Measurements from ENCODE around the gene HOXB9.

Gene HOXB9

DNA sequence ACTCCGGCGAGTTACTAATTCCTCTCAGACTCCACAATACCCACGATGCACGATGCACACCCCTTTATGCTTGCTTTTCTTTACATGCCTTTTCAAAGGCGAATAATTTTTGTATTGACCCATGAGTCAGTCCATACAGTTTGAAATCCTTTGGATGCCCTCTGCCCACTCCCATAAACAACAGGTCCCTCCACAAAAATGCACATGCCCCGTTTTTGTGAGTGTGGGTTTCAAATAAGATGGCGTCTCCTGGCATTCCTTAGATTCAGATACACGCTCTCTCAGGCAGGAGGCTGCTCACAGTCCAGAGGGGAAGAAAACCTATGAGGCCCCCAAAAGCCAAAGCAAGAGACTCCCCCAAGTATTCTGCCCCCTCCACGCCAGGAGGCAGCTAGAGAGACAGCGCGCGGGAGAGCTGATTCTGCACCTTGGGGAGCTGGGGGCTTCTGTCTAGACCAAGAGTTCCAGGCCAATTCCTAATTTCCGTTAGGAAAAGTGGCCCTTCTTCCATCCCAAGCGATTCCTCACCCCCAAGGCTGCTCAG, 19.6 kb upstream of the HOXB9 start:
- 20 to 33% methylated on average over 10 to 12 of the region's 14 CpGs for WGBS, 2 experiments (ENCODE audit: insufficient coverage in 2 of 2)
- Histone ChIP-seq H3K9me3 (ENCODE audit: control insufficient read depth, low read length) (no peaks in the 10 kb centered on the region), H3K4me1 (ENCODE audit: control insufficient read depth, insufficient read depth, low read length, poor library complexity, severe bottlenecking) (peaks cover 21% of the 10 kb centered on the region), H3K36me3 (ENCODE audit: control insufficient read depth, insufficient read depth, low read length) (no peaks in the 10 kb centered on the region), H3K27ac (ENCODE audit: low read depth, low read length, severe bottlenecking) (no peak overlapping the region), H3K4me3 (ENCODE audit: extremely low read depth, insufficient read depth, low read length, poor library complexity, severe bottlenecking) (peak overlapping the region; percentile 44)

DNA sequence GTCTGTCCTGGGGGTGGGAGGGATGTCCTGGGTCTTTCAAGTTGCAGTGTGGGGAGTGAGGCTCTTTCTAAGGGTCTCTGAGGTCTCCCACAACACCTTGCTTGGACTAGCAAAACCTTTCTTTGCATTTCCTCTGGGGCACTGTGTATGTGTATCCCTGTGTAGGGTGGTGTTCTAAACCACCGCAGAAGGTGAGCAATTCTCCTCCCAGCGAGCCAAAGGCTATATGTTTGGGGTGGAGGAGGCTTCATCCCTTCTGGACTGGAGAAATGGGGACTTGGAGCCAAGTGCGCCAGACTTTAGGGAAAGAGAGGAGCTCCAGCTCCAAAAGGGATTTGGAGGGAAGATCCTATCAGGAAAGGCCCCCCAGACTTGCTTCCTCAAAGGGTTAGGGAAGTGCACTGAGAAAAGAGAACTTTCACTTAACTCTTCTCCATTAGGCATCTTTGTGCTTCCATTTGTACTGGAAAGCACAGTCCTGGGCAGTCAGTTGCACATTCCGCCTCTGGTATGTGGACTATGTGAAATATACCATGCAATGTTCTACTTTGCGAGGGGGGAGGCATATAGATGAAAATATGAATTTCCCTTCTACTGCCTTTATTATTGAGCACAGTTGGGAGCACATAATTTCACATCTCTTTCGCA, 18.9 kb upstream of the HOXB9 start:
- WGBS, 2 experiments (ENCODE audit: insufficient coverage in 2 of 2), result 29 to 46% methylated on average over 2 to 5 of the region's 6 CpGs
- Histone ChIP-seq H3K9me3 (ENCODE audit: control insufficient read depth, low read length) (no peaks in the 10 kb centered on the region), H3K27ac (ENCODE audit: low read depth, low read length, severe bottlenecking) (no peak overlapping the region), H3K4me3 (ENCODE audit: extremely low read depth, insufficient read depth, low read length, poor library complexity, severe bottlenecking) (peak overlapping the region; percentile 44), H3K4me1 (ENCODE audit: control insufficient read depth, insufficient read depth, low read length, poor library complexity, severe bottlenecking) (peaks cover 21% of the 10 kb centered on the region), H3K36me3 (ENCODE audit: control insufficient read depth, insufficient read depth, low read length) (no peaks in the 10 kb centered on the region)

DNA sequence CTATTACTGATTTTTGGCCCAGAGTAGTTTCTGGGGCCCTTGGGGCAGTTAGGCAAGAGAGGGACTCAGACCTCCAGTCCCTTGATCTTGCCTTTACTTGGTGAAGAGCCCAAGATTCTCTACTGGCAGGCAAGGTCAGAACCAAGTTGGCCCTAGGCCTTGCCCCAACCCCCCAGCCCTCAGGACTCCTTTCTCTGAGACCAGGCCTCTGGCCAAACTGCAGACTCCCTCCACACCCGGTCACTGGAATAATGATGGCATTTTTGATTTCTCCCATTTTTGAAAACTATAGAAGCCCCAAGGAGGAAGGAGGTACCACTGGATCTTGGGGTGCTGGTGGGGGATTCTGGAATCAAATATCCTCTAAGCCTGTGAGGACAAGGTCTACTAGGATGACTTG, 18.0 kb upstream of the HOXB9 start:
- Histone ChIP-seq H3K4me1 (ENCODE audit: control insufficient read depth, insufficient read depth, low read length, poor library complexity, severe bottlenecking) (peaks cover 22% of the 10 kb centered on the region), H3K4me3 (ENCODE audit: extremely low read depth, insufficient read depth, low read length, poor library complexity, severe bottlenecking) (peak overlapping the region; percentile 44), H3K27ac (ENCODE audit: low read depth, low read length, severe bottlenecking) (no peak overlapping the region), H3K36me3 (ENCODE audit: control insufficient read depth, insufficient read depth, low read length) (no peaks in the 10 kb centered on the region), H3K9me3 (ENCODE audit: control insufficient read depth, low read length) (no peaks in the 10 kb centered on the region)
- WGBS, 2 experiments (ENCODE audit: insufficient coverage in 2 of 2), result no CpG with 5 or more reads among the region's 1 CpG

DNA sequence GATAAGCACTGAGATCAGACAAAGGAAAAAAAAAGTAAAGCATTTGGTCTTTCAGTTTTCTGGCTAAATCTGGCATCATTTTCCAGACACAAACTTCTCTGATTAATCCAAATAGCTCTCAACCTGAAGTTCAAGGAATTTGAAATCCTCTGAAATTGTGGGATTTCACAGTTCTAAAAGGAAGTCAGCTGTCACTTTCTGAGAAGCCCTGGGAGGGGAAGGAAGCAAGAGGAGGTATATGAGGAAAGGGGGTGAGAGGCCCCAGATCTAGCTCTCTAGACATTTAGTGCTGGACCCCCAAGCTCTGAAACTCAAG, 17.5 kb upstream of the HOXB9 start:
- no peaks in the 10 kb centered on the region for H3K9me3 ChIP-seq (ENCODE audit: control insufficient read depth, low read length)
- no peaks in the 10 kb centered on the region for H3K36me3 ChIP-seq (ENCODE audit: control insufficient read depth, insufficient read depth, low read length)
- no peak overlapping the region for H3K4me3 ChIP-seq (ENCODE audit: extremely low read depth, insufficient read depth, low read length, poor library complexity, severe bottlenecking)
- H3K4me1 ChIP-seq (ENCODE audit: control insufficient read depth, insufficient read depth, low read length, poor library complexity, severe bottlenecking), result peaks cover 27% of the 10 kb centered on the region
- H3K27ac ChIP-seq (ENCODE audit: low read depth, low read length, severe bottlenecking), result no peak overlapping the region

DNA sequence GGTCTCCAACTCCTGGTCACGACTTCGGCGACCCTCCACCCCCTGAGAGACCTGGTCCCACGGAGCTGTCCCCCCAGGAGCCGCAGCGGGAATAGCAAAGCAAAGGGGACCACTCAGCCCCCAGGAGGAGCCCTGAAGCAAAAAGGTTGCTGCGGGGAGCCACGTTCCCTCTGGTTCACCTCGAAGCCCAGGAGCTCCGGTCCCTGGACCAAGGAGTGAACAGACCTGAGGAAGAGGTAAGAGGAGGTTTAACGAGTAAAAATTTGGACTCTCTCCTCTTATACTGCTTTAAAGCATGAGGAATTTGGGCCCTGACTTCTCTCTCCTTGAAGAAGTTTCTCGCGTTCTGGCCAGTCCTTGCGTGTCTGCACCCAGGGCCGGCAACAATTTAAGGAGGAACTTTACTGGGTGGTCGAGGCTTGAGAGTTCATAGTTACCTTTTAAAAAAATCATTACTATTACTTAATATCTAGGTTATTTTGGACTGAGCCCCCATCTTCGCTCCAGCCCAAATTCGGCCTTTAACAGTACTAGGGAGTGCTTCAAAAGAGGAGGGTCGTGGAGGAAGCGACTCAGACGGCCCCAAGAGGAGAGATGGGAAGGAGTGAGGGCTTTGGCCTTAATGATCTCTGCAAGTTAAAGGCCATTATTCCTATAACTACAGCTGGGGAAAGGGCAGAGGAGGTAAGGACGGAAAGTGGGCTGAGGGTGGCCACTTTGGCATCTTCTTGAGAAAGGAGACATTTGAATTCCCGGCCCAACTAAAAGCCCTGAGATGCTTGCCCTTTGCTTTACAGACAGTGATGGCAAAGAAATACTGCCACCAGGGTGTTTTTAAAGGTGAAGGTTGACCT, 16.9 kb upstream of the HOXB9 start:
- no peak overlapping the region for H3K27ac ChIP-seq (ENCODE audit: low read depth, low read length, severe bottlenecking)
- H3K9me3 ChIP-seq (ENCODE audit: control insufficient read depth, low read length), result no peaks in the 10 kb centered on the region
- peaks cover 33% of the 10 kb centered on the region for H3K4me1 ChIP-seq (ENCODE audit: control insufficient read depth, insufficient read depth, low read length, poor library complexity, severe bottlenecking)
- H3K4me3 ChIP-seq (ENCODE audit: extremely low read depth, insufficient read depth, low read length, poor library complexity, severe bottlenecking), result peak overlapping the region; percentile 16
- H3K36me3 ChIP-seq (ENCODE audit: control insufficient read depth, insufficient read depth, low read length), result no peaks in the 10 kb centered on the region
- 21 to 23% methylated on average over 9 to 11 of the region's 23 CpGs for WGBS, 2 experiments (ENCODE audit: insufficient coverage in 2 of 2)

DNA sequence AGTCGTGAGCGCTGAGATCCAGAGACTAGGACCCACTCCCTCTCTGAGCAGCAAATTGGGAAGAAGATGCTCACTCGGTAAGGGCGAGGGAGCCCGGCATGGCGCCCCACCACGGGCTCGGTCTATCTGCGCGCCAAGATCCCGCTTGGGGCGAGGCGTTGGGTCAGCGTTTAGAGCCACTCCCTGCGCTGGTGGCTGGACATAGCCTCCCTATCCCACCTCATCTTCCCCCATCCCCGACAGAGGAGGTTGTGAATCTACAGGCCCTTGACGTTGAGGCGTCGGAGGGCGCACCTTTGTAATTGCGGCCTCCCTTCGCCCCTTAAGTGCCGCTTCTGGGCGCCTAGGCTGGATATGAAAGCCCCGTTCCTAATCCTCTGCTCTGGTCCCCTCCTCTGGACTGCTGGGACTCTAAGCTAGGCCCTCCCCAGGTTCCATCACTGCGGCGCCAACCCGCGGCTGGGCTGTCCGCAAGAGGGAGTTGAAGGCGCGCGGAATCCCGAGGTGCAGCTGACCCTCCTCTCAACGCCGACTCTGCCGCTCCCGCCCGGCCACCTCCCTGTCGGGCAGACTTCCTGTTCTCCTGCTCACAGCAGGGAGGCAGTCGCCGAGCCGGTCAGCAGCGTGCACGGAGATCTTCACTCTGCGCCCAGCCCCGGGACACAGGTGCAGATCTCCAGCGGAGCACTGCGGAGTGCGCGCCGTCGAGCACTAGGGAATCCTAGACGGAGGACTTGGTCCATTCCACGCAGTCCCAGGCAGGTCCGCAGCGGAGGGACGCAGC, 16.1 kb upstream of the HOXB9 start:
- 4 to 5% methylated on average over 40 to 58 of the region's 58 CpGs for WGBS, 2 experiments (ENCODE audit: insufficient coverage in 2 of 2)
- H3K27ac ChIP-seq (ENCODE audit: low read depth, low read length, severe bottlenecking), result no peak overlapping the region
- peaks cover 40% of the 10 kb centered on the region for H3K4me1 ChIP-seq (ENCODE audit: control insufficient read depth, insufficient read depth, low read length, poor library complexity, severe bottlenecking)
- no peaks in the 10 kb centered on the region for H3K9me3 ChIP-seq (ENCODE audit: control insufficient read depth, low read length)
- peak overlapping the region; percentile 19 for H3K4me3 ChIP-seq (ENCODE audit: extremely low read depth, insufficient read depth, low read length, poor library complexity, severe bottlenecking)
- no peaks in the 10 kb centered on the region for H3K36me3 ChIP-seq (ENCODE audit: control insufficient read depth, insufficient read depth, low read length)

DNA sequence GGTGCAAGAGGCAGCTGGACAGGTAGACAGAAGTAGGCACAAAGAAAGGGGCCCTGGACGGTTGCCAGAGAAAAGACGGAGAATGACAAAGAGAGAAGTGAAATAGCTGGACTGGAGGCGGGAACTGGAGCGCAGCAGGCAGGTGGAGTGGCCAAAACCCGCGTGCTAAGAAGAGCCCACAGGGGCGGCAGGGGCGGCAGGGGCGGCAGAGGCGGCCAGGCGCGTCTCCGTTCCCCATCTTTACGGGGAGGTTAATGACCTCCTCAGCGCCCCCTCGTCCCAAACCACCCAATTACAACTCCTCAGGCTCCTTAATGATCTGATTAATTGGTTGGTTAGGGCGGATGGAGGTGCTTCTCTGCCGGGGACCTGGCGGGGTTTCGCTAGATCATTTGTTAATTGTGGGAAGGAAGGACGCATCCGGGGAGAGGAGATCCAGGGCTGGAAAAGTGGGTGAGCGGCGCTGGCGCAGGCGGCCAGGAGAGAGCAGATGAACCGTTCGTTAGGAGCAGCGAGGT, 15.4 kb upstream of the HOXB9 start:
- Histone ChIP-seq H3K4me3 (ENCODE audit: extremely low read depth, insufficient read depth, low read length, poor library complexity, severe bottlenecking) (peak overlapping the region; percentile 19), H3K4me1 (ENCODE audit: control insufficient read depth, insufficient read depth, low read length, poor library complexity, severe bottlenecking) (peaks cover 46% of the 10 kb centered on the region), H3K9me3 (ENCODE audit: control insufficient read depth, low read length) (no peaks in the 10 kb centered on the region), H3K27ac (ENCODE audit: low read depth, low read length, severe bottlenecking) (no peak overlapping the region), H3K36me3 (ENCODE audit: control insufficient read depth, insufficient read depth, low read length) (no peaks in the 10 kb centered on the region)
- WGBS, 2 experiments (ENCODE audit: insufficient coverage in 2 of 2), result 11 to 16% methylated on average over 17 to 21 of the region's 29 CpGs

DNA sequence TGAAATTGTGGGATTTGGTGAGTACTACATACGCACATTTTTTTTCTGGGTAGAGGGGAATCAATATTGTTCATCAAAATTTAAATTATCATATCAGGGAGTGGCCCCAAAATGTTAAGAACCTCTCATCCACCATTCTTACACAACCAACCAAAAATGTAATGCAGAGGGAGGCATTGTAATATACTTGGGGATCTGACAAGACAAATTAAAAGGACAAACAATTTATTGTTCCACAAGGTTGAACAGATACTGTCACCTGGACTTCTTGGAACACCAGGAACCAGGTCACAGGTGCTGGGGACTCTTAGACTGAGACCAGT, 14.7 kb upstream of the HOXB9 start:
- WGBS, 2 experiments (ENCODE audit: insufficient coverage in 2 of 2), result no CpG with 5 or more reads among the region's 1 CpG
- Histone ChIP-seq H3K4me3 (ENCODE audit: extremely low read depth, insufficient read depth, low read length, poor library complexity, severe bottlenecking) (no peak overlapping the region), H3K4me1 (ENCODE audit: control insufficient read depth, insufficient read depth, low read length, poor library complexity, severe bottlenecking) (peaks cover 47% of the 10 kb centered on the region), H3K9me3 (ENCODE audit: control insufficient read depth, low read length) (no peaks in the 10 kb centered on the region), H3K27ac (ENCODE audit: low read depth, low read length, severe bottlenecking) (no peak overlapping the region), H3K36me3 (ENCODE audit: control insufficient read depth, insufficient read depth, low read length) (no peaks in the 10 kb centered on the region)

DNA sequence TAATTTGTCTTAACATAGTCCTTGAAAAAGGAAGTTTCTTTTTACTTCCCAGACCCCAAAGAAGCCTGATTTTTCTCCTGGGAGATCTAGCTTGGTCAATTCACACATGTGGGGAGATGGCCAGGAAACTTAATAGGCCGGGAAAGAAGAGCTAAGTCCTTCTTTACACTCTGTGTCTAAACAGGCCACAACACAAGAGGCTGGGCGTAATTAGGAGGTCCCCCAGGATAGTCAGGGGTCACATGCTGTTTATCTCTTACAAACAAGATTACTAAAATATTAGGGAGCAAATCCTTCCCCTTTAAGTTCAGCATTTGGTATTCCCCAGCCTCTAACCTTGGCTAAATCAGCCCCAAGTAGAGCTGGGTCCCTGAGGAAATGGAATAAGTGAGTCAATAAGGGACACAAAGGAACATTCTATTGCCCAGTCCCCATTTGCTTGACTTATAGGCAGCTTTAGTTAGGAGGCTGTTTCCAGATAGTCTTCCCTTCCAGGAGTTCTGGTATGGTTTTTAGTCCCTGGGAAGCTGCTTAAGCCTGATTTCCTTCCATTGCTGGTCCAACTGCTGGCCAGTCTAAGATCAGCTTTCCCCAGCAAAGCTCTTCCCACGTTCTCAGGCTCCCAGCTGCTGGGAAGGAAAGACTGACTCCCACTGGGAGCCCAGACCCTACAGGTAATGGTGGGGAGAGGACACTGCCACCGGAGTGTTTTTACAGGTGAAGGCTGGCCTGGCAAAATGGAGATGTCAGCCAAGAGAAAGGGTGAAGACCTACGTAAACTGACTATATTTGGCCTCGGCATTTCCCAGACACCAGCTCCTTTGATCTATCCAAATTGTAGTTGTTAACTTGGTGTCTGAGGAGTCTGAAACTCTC, 14.1 kb upstream of the HOXB9 start:
- Histone ChIP-seq H3K4me3 (ENCODE audit: extremely low read depth, insufficient read depth, low read length, poor library complexity, severe bottlenecking) (no peak overlapping the region), H3K36me3 (ENCODE audit: control insufficient read depth, insufficient read depth, low read length) (peaks cover 4% of the 10 kb centered on the region), H3K9me3 (ENCODE audit: control insufficient read depth, low read length) (no peaks in the 10 kb centered on the region), H3K27ac (ENCODE audit: low read depth, low read length, severe bottlenecking) (peak overlapping the region; percentile 13), H3K4me1 (ENCODE audit: control insufficient read depth, insufficient read depth, low read length, poor library complexity, severe bottlenecking) (peaks cover 43% of the 10 kb centered on the region)
- WGBS, 2 experiments (ENCODE audit: insufficient coverage in 2 of 2), result 20% methylated on average over 2 of the region's 6 CpGs; no CpG with 5 or more reads in 1 of the 2 experiments

DNA sequence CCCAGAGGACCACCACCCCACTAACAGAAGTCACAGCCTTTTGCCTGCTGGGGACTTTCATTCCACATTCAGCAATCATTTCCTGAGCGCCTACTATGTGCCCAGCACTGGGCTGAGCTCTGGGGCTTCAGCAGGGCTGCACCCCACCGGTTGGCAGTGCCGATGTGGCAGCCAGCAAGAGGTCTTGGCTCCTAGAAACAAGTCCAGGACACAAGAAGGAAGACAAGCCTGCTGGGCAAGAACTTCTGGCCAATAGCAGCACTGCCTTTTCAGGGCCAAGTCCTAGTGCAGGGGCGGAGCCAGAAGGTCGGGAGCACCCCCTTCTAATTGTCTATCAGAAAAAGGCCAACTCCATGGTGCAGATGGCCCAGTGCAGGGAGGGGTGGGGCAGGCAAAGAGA, 13.0 kb upstream of the HOXB9 start:
- Histone ChIP-seq H3K36me3 (ENCODE audit: control insufficient read depth, insufficient read depth, low read length) (peaks cover 5% of the 10 kb centered on the region), H3K4me1 (ENCODE audit: control insufficient read depth, insufficient read depth, low read length, poor library complexity, severe bottlenecking) (peaks cover 38% of the 10 kb centered on the region), H3K4me3 (ENCODE audit: extremely low read depth, insufficient read depth, low read length, poor library complexity, severe bottlenecking) (no peak overlapping the region), H3K27ac (ENCODE audit: low read depth, low read length, severe bottlenecking) (no peak overlapping the region), H3K9me3 (ENCODE audit: control insufficient read depth, low read length) (no peaks in the 10 kb centered on the region)
- 47 to 53% methylated on average over 5 of the region's 5 CpGs for WGBS, 2 experiments (ENCODE audit: insufficient coverage in 2 of 2)
